ENCODE results near the gene TTC9B.

DNA sequence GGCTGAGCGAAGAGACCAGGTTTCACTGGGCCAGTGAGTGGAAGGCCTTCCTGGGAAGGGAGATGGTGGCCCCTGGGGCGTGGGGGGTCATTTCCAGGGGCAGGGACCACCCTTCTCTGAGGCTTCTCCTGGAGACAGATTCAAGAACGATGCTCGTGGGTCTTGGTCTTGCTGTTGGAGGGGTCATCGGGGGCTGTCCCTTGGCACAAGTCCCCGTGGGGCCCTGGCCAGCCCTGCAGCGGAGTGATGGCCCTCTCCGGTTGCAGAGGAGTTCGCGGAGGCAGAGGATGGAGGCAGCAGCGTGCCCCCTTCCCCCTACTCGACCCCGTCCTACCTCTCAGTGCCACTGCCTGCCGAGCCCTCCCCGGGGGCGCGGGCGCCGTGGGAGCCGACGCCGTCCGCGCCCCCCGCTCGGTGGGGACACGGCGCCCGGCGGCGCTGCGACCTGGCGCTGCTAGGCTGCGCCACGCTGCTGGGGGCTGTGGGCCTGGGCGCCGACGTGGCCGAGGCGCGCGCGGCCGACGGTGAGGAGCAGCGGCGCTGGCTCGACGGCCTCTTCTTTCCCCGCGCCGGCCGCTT lies 4.8 kb downstream of the TTC9B start:
- TF ChIP-seq, protein P1, sequence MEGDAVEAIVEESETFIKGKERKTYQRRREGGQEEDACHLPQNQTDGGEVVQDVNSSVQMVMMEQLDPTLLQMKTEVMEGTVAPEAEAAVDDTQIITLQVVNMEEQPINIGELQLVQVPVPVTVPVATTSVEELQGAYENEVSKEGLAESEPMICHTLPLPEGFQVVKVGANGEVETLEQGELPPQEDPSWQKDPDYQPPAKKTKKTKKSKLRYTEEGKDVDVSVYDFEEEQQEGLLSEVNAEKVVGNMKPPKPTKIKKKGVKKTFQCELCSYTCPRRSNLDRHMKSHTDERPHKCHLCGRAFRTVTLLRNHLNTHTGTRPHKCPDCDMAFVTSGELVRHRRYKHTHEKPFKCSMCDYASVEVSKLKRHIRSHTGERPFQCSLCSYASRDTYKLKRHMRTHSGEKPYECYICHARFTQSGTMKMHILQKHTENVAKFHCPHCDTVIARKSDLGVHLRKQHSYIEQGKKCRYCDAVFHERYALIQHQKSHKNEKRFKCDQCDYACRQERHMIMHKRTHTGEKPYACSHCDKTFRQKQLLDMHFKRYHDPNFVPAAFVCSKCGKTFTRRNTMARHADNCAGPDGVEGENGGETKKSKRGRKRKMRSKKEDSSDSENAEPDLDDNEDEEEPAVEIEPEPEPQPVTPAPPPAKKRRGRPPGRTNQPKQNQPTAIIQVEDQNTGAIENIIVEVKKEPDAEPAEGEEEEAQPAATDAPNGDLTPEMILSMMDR (IDR thresholded peaks at IDR 0.05 in 4 of 5, conservative IDR thresholded peaks at IDR 0.05 in 1 of 5): no peak
- TF ChIP-seq POLR2A (IDR thresholded peaks at IDR 0.05): no peak

Data from gastrocnemius medialis (tissue), 4 donors.